ENCODE measurements around the gene TTC13.
"Not testable (repeated sequence)": the region's sequence is repeated elsewhere in the genome, so short reads cannot be mapped to it uniquely, and the experiment has no call there.

TTC13 gene

DNA sequence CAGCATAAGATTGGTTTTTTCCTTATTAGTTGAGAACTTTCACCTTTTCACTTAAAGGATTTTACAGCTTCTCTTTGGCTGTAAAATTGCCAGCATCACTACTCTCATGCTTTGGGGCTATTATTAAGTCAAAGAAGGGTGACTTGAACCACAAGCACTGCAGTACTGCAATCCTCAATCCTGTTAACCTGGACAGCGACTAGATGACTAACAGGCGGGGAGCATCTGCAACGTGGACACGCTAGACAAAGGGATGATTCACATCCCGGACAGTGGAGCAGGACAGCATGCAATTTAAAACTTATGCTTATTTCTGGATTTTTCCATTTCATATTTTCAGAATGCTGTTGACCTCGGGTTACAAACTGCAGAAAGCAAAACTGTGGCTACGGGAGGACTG is 8.3 kb upstream of the TTC13 start:
- peak; percentile 82 for DNase-seq (ENCODE audit: low spot score)

DNA sequence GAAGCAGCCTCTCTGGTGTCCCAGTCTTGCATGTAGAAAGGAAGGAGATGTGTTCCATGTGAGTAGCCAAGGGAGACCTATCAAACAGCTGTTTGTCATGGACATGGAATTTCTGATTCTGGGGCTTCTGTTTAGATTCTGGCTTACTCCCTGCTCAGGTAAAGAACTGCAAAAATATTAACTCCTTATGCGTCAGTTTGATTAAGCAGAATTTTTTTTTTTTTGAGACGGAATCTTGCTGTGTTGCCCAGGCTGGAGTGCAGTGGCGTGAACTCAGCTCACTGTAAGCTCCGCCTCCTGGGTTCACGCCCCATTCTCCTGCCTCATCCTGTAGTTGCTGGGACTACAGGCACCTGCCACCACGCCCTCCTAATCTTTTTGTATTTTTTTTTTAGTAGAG is 7.0 kb upstream of the TTC13 start:
- peak; percentile 80 for DNase-seq (ENCODE audit: low spot score)

DNA sequence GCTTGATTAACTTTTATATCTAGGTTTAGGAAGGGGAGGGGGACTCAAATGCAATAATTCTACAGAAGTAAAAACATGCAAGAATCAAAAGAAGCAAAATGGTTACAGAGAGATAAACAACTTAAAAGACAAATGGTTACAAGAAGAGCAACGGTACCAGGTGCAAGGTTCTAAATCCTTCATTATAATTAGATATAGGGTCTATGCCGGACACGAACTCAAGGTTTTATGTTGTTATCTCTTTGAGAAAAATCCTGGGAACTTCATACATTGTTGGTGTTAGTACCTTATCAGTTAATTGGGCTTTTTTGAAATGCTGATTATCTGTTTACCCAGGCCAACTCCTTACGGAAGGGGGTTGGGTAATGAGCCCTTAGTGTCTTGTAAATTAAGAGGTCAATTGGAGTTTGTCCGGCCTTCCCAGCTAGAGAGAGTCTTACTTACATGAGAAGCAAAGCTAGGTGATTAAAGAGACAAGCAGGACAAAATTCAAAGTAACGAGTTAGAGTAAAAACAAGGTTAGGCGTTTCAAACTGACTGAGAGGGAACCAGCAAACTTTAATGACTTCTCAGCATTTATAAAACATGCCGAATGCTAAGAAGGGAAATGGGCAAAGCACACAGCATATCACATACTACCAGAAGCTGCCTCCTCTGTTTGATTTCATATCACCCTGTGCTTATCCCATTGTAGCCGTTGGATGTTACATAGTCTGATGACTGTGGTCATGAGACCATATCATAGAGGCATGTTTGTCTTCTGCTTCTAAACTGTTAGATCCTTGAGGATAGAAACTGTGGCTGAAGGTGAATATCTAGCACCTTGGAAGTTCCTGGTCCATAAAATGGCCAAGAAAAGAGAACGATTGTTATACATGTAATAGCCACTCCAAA is 6.2 kb upstream of the TTC13 start:
- DNase-seq (ENCODE audit: low spot score), result not testable (repeated sequence)

DNA sequence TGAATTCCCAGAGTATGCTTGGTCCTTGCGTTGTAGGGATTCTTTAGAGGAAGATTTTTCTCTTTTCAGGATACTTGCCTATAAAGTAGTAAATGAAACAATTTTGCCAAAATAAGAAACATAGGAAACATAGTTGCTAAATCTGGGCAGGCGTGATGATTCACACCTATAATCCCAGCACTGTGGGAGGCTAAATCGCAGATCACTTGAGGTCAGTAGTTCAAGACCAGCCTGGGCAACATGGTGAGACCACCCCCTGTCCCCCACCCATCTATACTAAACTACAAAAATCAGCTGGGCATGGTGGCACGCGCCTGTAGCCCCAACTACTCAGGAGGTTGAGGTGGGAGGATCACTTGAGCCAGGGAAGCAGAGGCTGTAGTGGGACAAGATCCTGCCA is 5.2 kb upstream of the TTC13 start:
- no peak for DNase-seq (ENCODE audit: low spot score)

DNA sequence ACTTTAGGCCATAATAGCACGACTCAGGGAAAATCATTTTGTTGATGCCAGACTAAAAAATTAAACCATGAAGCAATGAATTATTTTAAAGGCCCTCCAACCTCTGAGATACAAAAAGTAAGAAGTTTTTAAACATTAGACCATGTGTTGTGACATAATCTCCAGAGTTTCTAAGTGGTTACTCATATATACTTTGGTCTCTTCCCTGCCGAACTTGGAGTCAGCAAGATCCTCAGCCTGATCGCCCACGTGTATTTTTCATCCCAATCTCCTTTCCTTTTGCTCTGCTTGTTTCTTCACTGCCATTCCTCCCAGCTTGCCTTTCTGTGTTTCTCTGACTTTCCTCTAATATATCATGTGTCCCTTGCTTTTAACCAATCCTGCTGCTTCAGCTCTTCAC is 4.0 kb upstream of the TTC13 start:
- peak; percentile 24 for DNase-seq (ENCODE audit: low spot score)

DNA sequence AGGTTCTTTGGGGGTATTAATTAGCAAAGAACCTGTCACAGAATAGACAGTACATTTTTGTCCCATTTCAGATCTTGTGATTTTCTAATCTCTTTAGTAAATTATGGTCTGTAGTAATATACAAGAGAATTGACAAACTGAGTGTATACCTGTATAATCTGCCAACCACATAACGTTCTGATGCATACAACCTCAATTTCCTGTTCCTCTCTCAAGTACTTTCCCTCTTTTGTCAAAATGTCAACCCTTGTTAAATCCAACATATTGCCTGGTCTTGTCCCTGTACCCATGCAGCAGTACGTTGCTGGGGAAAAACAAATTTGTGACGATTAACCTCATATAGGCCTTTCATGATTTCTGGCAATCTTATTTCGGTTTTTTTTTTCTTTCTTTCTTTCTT is 1.3 kb upstream of the TTC13 start:
- no peak for DNase-seq (ENCODE audit: low spot score)

DNA sequence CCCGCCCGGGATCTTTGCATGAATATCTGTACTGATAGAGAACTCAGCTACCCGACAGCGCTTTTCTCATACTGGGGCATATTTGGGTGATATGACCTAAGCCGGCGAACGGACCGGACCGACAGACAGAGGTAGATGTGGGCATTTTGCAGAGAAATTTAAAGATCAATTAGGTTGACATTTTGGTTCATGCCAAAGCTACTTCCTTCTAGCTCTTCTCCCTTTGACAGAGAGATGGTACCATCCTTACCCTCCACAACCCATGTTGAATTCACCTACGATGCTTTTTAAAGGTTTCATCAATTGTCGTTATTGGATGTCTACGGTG is 692 bp upstream of the TTC13 start:
- DNase-seq (ENCODE audit: low spot score), result no peak

DNA sequence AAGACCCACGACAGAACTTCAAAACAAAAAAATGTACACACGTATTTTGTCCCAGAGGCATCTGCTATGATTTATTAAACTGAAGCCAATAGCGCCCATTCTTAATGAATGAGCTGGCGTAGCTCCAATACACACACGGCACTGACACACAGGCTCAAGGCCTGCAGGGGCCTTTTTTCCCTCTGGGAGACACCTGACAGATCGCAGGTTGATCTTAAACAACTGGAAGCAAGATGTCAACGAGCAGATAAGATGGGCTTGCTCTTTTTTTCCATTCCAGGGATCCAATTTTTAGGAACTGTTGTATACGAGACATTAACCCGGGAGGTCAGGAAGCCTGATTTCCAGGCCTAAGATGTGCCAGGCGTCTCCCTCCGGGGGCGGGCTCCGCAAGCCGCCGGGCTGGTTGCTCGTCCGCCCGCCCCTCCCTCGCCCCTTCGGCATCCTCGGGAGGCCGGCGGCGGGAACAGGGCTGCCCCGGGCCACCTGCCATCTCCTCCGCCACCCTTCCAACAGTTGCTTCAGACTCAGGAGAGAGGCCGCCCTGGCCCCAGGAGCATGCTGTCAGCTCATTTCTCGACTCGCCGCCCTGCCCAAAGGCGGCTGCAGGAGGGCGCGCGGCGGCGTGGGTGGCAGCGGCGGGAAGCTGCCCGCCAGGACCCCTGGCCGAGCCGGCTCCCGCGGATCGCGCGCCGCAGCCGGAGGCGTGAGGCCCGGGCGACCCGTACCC is 735 bp downstream of the TTC13 start:
- DNase-seq (ENCODE audit: low spot score), result peak; percentile 48

DNA sequence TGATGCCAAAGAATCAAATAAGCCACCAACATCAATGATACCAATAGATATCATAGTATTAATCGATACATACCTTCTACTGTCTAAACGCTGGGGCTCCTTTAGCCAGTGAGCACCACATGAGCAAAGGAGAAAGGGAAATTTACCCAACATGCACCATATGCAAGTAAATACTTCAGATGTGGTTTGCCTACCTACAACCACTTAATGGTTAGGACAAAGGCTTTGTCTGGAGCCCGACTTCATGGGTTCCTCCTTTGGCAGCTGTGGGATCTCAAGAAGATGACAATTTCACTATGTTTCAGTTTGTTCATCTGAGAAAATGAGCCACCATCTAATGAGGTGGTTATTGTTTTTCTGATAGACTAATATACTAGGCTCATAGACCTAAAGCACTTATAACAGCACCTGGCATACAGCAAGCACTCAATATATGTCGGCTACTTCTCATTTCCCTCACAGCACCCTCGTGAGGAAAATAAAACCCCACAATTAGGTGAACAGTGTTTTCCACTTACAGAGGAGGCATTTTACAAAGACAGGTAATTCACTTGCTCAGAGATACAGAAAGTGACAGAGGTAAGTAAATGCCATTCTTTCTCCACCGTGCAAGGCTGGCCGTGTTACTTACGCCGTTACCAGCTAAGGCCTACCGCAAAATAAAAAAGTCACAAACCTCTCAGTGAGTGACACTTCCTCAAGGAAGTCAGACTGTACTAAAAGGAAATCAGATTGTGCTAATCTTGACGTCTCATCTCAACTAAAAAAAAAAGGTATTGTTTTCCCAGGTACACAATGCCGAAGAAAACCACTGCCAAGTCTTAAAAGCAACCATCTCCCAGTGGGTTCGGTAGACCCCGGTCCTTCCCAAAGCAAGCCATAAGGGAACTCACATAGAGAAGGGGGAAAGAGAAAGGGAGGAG is 1.6 kb downstream of the TTC13 start:
- DNase-seq (ENCODE audit: low spot score), result no peak

DNA sequence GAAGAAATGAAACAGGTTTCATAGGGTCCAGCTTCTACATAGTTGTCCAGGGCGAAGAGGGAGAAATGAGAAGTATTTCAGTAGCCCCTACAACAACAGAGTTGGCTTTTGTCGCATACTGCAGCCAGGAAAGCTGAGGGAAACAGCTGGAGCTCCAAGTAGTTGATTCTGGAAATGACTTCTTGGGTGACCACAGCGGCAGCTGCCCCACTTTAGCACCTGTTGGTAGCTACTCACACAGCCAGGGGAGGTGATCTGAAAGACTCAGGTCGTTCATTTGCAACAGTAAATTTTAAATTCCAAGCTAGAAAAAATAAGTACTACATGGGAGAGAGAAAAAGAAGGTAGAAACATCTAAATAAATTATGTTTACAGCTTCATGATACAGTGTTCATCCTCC is 2.3 kb downstream of the TTC13 start:
- DNase-seq (ENCODE audit: low spot score), result no peak

DNA sequence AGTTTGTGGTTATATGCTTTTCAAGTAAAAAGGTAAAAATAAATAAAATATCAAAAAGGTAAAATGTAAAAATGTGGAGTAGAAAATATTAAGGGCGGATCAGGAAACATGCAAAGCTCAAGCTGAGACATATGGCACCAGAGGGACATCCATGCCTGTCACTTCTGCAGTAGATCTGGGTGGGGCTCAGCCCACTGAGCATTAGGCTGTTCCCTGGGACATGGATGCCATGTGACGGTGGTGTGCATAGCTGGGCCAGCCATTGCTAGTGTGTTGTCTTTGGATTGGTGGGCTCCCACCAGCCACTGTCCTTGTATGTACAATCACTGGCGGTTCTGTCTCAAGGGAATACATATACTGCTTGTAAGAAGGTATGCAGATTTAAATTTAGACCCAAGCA is 3.0 kb downstream of the TTC13 start:
- no peak for DNase-seq (ENCODE audit: low spot score)

DNA sequence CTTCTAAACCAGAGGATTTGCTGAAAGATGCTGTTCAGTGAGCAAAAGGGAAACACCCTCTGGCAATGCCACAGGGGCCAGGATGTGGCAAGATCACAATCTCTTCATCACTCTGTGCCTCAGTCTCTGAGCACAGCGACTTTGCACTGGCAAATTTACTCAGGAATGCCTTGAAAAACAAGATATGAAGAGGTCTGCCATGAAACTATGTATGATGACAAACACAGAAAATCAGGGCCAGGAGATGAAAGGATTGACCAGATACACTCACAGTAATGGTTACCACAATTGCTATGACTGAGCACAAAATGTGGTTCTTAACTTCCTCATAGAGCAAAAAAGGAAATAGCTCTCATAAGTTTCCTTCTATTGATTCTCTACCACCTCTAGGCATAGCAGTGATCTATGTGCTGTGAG is 5.8 kb downstream of the TTC13 start:
- peak; percentile 68 for DNase-seq (ENCODE audit: low spot score)

DNA sequence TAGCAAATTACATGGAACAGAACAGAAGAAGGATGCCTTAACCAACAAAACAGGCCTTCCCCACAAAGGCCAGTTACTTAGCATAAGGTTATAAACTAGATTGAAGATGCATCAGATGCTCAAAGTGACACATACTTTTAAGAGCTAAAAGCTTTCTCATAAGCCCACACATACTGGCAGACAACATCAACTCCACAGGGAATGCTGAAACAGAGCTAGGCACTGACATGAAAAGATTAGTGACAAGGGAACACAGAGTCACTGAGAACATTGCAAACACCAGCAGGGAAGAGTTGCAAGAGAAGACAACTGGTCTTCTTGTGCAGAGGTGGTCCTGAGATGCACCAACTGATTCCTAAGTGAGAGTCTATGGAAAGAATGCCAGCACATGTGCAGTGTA is 6.9 kb downstream of the TTC13 start:
- no peak for DNase-seq (ENCODE audit: low spot score)

DNA sequence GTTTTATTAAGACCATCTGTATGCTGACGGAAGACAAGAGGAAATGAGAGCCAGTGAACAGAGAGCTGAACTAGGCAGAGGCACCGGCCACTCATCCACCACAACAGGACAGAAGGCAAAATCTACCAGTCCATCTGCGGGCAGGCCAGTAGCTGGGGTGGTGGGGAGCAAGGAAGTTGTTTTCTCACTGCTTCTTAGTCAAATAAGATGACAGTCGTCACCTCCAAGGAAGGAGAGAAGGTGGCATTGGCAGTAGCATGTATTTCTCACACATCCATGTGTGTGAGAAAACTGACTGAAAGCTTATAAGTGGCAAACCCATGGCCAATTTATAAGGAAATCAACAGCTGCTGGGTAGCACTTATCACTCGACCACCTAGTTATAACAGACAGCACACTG is 8.2 kb downstream of the TTC13 start:
- no peak for DNase-seq (ENCODE audit: low spot score)

DNA sequence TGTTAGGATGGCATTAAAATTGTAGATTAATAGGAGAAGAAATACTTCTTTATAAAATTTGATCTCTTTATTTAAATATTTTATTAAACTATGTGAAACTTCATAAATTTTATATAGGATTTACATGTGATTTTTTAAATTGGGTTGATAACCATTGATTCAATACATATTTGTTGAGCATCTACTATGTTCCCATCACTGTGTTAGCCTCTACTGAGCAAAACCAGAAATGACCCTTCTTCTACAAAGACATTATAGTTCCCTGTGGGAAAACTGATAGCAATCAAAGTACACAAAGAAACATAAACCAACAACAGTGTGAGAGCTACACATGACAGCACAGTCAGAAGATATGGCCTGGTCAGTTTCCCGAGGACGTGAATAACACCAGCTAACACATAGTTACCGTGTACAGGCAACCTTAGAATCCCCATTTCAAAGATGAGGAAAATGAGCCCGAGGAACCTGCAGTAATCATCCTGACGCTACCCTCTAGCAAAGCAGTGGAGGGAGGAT is 12.2 kb downstream of the TTC13 start:
- DNase-seq (ENCODE audit: low spot score), result no peak

DNA sequence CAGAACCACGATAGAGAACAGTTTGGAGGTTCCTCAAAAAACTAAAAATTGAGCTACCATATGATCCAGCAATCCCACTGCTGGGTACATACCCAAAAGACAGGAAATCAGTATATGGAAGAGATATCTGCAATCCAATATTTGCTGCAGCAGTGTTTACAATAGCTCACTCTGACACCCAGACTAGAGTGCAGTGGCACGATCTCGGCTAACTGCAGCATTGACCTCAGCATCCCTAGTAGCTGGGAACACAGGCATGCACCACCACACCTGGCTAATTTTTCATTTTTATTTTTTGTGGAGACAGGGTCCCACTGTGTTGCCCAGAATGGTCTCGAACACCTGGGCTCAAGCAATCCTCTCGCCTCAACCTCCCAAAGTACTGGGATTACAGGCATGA is 13.1 kb downstream of the TTC13 start:
- no peak for DNase-seq (ENCODE audit: low spot score)

DNA sequence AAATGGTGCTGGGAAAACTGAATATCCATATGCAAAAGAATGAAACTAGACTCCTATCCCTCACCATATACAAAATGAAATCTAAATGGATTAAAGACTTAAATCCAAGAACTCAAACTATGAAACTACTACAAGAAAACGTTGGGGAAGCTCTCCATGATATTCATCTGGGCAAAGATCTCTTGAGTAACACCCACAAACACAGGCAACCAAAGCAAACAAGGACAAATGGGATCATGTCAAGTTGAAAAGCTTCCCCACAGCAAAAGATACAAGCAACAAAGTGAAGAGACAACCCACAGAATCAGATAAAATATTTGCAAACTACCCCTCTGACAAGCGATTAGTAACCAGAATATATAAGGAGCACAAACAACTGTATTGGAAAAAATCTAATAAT is 13.8 kb downstream of the TTC13 start:
- no peak for DNase-seq (ENCODE audit: low spot score)

DNA sequence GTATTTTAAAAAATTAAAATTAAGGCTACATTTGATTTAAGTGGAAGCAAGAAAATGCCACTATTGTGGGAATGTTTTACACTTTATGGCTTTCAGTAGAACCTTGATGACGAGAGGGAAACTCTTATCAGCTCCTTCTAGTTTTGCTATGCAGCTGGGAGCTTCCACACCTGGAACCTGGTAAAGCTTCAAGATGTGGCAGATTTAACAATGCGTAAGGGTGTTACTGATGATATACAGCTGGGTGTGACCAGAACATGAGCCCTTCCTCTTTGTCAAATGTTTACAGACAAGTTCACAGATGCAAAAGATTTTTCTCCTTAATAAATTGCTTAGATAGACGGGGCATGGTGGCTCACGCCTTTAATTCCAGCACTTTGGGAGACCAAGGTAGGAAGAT is 20.3 kb downstream of the TTC13 start:
- no peak for DNase-seq (ENCODE audit: low spot score)

DNA sequence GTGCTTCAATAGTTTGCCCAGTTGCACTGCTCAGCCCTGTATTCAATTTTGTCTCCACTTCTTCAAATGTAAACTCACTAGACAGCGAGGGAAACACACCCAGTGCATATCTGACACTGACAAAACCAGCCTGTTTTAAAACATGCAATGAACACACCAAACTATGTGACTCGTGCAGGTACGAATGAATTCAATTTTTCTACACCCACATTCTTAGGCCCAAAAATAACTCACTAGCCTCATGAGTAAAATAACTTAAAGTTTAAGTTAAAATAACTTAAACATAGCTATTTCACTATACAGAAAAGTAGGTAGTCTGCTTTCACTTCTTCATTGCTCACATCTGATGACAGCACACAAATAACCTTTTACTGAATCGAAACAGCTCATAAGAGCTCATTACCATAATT is 21.1 kb downstream of the TTC13 start:
- DNase-seq (ENCODE audit: low spot score), result no peak

DNA sequence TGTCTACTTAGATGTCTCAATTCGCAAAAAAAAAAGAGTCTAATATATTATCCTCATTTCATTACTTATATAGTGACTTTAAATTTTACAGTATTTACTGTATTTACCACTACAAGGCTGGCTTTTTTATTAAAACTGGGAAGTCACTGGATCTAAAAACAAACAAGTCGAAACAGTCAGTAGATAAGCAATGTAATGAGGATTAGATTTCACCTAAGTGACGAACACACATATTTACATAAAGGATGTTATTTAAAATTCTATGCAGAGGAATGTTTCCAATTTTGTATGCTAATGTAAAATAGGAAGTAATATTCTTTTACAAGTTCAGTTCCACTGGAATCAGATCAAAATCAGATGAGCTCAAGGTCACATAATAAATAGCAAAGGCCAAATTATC is 28.3 kb downstream of the TTC13 start:
- DNase-seq (ENCODE audit: low spot score), result no peak

DNA sequence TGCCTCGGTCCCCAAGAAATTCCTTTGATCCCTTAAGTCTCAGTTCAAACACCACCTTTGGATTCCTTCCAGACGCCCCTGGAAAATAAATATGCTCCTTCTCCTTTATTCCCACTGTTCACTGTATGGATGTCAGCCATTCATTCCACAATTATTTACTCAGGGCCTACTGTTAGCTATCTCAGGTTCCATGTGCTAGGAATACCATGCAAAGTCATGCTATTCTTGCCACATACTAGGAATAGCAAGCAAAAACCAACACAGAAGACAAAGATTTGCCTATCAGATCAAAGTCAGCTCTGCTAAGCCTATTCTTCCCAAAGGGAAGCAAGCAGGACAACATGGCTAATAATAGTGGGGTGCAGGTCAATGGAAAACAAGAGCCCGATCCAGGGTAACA is 29.8 kb downstream of the TTC13 start:
- no peak for DNase-seq (ENCODE audit: low spot score)

DNA sequence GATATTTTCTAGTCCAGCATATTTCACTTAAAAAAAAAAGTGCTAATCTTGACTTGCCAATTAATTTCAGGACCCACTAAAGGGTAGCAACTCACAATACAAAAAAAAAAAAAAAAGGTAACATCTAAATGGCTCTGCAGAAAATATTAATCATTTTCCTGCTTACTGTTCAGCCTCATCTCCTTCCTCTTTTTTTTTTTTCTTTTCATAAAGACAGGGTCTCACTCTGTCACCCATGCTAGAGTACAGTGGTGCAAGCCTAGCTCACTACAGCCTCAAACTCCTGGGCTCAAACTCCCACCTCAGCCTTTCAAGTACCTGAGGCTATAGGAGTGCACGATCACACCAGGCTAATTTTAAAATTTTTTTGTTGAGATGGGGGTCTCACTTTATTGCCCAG is 30.4 kb downstream of the TTC13 start:
- DNase-seq (ENCODE audit: low spot score), result no peak

Measured in kidney tubule cell (primary cell).